GM18517 (cell line): ENCODE results near the gene ITIH1.

Experiments used
- ATAC-seq: cut with Tn5 transposase; IDR thresholded peaks from one replicate; pipeline ENCODE4 v1.9.1; 2021; ENCODE audit warnings: mild to moderate bottlenecking, moderate library complexity; ENCODE audit not compliant: unreplicated experiment

Gene ITIH1

GRCh38 chr3:52810923-52811322 lies 33.5 kb downstream of the ITIH1 start:
- no peak for ATAC-seq

GRCh38 chr3:52811452-52812011 lies 34.1 kb downstream of the ITIH1 start:
- ATAC-seq: no peak

- ATAC-seq: no peak
Measured at GRCh38 chr3:52813810-52814209, 36.4 kb downstream of the ITIH1 start.

GRCh38 chr3:52816199-52816598 lies 38.8 kb downstream of the ITIH1 start:
- ATAC-seq: no peak

GRCh38 chr3:52816654-52817053 lies 39.3 kb downstream of the ITIH1 start:
- no peak for ATAC-seq

- ATAC-seq: no peak
Measured at GRCh38 chr3:52817221-52817620, 39.8 kb downstream of the ITIH1 start.

- no peak for ATAC-seq
Measured at GRCh38 chr3:52817860-52818259, 40.5 kb downstream of the ITIH1 start.

GRCh38 chr3:52819936-52820335 lies 42.5 kb downstream of the ITIH1 start:
- no peak for ATAC-seq

- no peak for ATAC-seq
Measured at GRCh38 chr3:52820736-52821135, 43.3 kb downstream of the ITIH1 start.

- no peak for ATAC-seq
Measured at GRCh38 chr3:52822363-52822762, 45.0 kb downstream of the ITIH1 start.

GRCh38 chr3:52824037-52824436 lies 46.6 kb downstream of the ITIH1 start:
- ATAC-seq: no peak

- ATAC-seq: no peak
Measured at GRCh38 chr3:52827441-52827840, 50.0 kb downstream of the ITIH1 start.

GRCh38 chr3:52827866-52828376 lies 50.5 kb downstream of the ITIH1 start:
- ATAC-seq: no peak

- ATAC-seq: no peak
Measured at GRCh38 chr3:52829482-52829881, 52.1 kb downstream of the ITIH1 start.

GRCh38 chr3:52829906-52830463 lies 52.6 kb downstream of the ITIH1 start:
- ATAC-seq: no peak

- ATAC-seq: no peak
Measured at GRCh38 chr3:52830535-52831258, 53.3 kb downstream of the ITIH1 start, which contains the start of gene ITIH4. Gene ITIH4 (minus strand): TSS chr3:52830672. CDS start chr3:52830642, 30 bp downstream.

- no peak for ATAC-seq
Measured at GRCh38 chr3:52831500-52832301, 54.3 kb downstream of the ITIH1 start.

GRCh38 chr3:52833202-52833601 lies 55.8 kb downstream of the ITIH1 start:
- no peak for ATAC-seq

- ATAC-seq: no peak
Measured at GRCh38 chr3:52834871-52835501, 57.6 kb downstream of the ITIH1 start, which contains the start of gene MUSTN1. Gene MUSTN1 (minus strand): TSS chr3:52835019. CDS start chr3:52834948, 71 bp downstream.

- ATAC-seq: no peak
Measured at GRCh38 chr3:52835766-52836470, 58.5 kb downstream of the ITIH1 start.
